NCI-H1092 treated with DMSO at 0.1 percent for 48 hours (cell line): Measurements from ENCODE around the gene HEPACAM.
"Not testable (repeated sequence)": the region's sequence is repeated elsewhere in the genome, so short reads cannot be mapped to it uniquely, and the experiment has no call there.

ENCODE experiments used
- DNase-seq: peaks from one replicate; lab custom pipeline; 2025; lab: John Stamatoyannopoulos, UW

Gene HEPACAM, protein sequence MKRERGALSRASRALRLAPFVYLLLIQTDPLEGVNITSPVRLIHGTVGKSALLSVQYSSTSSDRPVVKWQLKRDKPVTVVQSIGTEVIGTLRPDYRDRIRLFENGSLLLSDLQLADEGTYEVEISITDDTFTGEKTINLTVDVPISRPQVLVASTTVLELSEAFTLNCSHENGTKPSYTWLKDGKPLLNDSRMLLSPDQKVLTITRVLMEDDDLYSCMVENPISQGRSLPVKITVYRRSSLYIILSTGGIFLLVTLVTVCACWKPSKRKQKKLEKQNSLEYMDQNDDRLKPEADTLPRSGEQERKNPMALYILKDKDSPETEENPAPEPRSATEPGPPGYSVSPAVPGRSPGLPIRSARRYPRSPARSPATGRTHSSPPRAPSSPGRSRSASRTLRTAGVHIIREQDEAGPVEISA

DNA sequence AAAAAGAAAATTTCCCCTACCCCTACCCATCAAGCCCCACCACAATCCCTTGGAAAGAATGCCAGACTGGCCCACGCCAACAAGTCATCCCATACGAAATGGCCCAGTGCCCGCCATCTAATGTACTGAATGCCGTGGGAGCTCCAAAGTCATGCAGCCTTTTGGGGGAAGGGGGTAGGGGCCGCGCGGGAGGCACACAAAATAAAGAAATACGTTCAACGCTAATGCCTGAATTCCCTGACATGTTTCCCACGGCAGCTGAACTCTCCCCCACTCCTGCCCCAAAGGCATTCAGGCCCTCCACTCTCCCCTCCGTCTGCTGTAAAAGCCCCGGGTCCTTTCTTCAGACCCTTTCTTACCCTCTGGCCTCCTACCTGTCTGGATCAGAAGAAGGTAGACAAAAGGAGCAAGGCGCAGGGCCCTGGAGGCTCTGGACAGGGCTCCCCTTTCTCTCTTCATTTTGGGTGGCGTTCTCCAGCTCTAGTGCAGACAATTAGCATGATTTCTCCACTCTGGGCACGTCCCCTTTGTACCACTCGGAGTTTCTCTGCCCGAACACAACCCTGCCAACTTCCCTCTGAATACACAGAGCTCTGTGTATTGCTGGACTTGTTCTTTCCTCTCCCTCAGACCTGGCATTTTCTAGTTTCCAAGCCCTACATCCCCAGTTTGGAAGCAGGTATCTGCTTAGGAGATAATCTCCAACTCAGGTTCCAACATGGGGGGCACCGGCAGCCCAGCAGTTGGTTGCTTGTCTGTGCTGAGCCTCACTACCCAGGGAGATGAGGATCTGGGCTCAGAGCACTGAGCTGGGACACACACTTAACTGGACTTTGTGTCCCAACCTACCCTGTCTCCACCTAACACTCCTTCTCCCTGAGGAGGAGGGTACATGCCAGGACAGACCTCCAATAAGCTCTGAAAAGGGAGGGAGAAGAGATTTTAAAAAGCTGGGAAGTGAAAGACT is at the start of gene HEPACAM:
Gene HEPACAM, minus strand, starts transcription at position 500 of the 967 bp plus-strand sequence. Its CDS starts 41 bp downstream, at position 459.
- DNase-seq: no peak

DNA sequence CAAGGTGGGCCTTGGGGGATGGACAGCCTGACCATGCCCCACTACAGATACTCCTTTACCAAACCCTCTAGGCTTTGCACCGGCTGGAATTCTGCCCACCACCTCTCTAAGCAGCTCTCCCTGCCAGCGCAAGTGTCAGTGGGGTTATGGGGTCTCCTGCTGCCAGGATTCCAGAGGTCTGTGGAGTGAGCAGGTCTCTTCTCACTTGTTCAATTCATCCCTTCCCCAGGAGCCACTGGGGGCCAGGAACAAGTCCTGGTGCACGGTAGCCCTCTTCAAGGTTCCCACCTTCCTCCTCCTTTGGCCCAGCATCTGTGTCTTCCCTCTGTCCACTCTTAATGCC is 48.6 kb upstream of the HEPACAM start:
- no peak for DNase-seq

DNA sequence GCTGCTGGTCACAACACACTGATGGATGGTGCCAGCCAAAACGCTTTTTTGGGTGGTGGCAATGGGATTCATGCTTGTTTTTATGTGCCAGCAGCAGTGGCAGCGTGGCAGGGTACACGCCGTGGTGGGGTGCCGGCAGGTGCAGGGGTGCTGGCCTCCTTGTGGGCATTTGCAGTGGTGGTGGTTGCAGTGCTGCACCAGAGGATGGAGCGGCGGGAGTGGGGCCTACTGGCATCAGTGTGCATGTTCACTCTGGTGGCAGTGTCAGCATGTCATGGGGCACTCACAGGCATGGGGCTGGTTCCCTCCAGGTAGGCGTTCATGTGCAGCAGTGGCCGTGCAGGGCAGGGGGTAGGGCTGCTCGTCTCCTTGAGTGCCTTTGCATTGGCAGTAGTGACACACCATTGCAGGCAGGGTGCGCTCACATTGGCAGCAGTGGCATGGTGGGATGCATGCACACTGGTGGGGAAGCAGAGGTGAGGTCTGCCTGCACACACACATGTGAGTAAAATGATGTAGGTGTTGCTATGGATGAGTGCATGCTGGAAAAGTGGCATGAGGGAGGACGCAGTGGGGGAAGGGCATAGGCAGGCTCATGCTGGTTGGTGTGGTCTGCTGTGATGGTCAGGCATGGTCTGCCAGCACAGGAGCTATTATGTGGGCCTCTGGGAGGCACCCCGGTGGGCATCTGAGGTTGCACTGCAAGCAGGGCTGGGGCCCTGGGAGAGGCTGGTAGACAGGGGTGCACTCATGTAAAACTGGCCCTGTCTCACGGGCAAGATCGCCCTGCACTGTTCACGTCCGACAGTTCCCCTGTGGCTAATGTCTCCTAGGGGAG is 48.0 kb upstream of the HEPACAM start:
- no peak for DNase-seq

DNA sequence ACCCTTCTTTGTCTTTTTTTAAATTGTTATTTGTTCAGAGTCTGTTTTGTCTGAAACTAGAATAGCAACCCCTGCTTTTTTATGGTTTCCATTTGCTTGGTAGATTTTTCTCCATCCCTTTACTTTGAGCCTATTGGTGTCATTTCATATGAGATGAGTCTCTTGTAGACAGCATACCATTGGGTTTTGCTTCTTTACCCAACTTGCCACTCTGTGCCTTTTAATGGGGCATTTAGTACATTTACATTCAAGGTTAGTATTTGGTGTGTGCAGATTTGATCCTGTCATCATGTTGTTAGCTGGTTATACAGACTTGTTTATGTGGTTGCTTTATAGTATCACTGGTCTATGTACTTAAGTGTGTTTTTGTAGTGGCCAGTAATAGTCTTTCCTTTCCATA is 46.2 kb upstream of the HEPACAM start:
- no peak for DNase-seq

DNA sequence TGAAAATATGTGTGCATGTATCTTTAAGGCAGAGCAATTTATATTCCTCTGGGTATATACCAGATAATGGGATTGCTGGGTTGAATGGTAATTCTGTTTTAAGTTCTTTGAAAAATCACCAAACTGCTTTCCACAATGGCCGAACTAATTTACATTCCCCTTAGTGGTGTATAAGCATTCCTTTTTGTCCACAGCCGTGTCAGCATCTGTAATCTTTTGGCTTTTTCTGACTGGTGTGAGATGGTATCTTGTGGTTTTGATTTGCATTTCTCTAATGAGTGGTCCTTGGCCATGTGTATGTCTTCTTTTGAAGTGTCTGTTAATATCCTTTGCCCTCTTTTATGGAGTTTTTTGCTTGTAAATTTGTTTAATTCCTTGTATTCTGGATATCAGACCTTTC is 42.5 kb upstream of the HEPACAM start:
- DNase-seq: no peak

DNA sequence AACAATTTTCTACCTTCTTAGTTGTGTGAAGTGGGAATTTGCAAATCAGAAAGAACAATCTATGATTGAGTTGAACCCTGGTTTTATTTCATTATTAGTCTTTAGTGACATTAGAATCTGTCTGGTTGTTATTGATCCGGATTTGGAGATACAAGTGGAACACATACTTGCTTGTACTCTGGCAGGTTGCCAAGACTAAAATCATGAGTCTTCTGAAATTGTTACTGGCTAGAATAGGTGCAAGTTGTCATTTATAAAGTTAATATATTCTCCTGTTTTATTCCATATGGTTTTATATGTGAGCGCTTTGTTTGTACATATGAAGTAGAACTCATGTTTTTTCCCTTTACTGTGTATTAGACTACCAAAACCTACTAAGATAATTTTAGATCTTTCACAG is 41.2 kb upstream of the HEPACAM start:
- DNase-seq: no peak

DNA sequence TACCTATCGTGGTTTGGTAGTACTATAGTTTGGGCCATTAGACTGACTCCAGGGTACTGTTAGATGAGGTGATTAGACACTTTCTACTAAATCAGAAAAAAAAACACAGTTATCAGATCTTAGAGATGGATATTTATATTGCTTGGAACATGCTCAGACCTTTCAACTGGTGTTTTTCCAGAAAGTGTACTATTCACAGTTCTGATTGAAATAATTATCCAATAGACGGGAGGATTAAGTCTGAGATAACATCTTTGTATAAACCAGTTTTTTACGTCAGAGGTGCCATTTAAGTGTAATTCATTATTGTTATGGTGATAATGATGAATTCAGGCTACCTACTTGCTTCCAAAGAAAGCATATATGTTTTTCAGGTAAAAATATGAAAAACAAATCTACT is 40.7 kb upstream of the HEPACAM start:
- DNase-seq: no peak

DNA sequence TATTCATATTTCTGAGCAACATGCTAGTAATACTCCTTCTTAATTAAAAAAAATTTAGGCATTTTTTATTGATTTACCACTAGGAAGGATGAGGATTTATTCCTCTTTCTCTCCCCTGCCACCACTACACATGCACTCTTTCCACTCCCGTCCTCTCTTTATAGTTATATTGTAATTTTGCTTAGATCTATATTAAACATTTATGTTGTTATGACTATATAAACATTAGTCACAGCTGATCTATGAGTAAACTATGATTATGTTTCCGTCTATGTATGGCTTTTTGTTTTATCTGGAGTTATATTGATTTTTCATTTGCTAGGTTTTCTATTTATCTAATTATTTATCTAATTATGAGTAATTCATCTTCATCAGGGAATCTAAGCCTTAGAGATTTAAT is 36.0 kb upstream of the HEPACAM start:
- no peak for DNase-seq

DNA sequence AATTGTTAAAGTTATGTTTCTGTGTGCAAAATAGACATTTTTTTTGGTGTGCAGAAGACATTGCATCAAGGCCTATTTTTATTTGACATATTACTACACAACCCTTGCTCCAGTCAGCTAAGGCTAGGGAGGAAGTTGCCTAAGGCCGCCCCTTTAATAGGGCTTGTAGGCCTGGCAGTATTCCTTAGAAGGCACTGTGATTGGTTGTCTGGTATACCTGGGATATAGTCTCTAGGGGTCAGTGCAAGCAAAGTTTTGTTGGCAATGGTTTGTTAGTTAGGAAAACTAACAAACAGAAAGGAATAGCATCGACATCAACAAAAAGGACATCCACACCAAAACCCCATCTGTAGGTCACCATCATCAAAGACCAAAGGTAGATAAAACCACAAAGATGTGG is 35.1 kb upstream of the HEPACAM start:
- DNase-seq: no peak

DNA sequence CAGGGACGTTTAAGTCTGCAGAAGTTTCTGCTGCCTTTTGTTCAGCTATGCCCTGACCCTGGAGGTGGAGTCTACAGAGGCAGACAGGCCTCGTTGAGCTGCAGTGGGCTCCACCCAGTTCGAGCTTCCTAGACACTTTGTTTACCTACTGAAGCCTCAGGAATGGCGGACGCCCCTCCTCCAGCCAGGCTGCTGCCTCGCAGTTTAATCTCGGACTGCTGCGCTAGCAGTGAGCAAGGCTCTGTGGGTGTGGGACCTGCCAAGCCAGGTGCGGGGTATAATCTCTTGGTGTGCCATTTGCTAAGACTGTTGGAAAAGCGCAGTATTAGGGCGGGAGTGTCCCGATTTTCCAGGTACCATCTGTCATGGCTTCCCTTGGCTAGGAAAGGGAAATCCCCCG is 32.4 kb upstream of the HEPACAM start:
- DNase-seq: not testable (repeated sequence)

DNA sequence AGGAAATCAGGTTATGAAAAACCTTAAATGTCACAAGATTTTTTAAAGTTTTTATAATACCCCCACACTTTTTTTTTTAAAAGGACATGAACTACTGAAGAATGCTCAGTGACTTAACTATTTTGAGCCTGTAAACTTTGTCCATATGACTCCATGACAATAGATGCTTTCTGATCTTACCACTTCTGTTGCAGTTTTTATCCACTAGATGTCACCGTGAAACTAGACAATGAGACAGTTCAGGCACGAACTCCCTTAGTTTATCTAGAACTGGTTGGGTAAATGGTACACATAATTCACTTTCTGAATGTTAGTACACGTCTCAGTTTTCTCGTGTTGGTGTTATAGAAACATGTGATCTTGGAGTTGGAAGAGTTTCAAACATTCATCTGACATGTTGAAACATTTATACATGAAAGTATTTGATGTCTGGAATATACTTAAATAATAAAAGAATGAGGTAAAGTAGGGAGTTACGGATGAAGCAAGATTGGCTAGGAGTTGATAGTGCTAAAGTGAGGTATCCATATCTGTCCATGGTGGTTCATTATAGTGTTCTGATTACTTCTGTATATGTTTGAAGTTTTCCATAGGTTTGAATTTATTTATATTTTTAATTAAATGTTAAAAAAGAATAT is 26.2 kb upstream of the HEPACAM start:
- DNase-seq: peak; percentile 53

DNA sequence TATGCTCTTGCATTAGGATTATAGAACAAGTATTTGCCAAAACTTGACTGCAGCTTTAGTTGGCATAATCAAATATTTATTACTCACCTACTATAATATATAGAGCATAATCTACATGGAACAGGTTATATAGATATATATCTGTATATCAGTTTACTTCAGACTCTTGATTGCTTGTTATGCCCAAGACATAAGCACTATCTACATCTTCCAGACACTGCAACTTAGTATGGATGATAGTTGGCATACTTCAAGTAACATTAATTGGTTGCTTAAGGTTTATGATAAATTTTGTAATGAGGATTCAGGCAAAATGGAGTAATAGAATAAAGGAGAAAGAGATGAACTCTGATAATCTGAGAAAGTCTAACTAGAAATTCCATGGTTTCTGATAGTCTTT is 19.2 kb upstream of the HEPACAM start:
- DNase-seq: no peak

DNA sequence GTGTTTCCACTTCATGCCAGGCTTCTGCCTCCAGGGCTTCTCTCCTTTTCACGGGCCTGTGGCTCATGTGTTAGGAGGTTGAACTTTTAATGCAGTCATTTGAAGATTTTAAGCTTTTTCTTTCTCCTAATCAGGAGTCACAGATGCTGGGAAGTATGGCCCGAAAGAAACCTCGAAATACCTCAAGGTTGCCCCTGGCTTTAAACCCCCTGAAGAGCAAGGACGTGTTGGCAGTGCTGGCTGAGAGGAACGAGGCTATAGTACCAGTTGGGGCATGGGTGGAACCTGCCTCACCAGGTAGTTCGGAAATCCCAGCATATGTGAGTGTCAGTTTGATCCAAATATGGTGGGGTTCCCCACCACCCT is 18.7 kb upstream of the HEPACAM start:
- peak; percentile 56 for DNase-seq

DNA sequence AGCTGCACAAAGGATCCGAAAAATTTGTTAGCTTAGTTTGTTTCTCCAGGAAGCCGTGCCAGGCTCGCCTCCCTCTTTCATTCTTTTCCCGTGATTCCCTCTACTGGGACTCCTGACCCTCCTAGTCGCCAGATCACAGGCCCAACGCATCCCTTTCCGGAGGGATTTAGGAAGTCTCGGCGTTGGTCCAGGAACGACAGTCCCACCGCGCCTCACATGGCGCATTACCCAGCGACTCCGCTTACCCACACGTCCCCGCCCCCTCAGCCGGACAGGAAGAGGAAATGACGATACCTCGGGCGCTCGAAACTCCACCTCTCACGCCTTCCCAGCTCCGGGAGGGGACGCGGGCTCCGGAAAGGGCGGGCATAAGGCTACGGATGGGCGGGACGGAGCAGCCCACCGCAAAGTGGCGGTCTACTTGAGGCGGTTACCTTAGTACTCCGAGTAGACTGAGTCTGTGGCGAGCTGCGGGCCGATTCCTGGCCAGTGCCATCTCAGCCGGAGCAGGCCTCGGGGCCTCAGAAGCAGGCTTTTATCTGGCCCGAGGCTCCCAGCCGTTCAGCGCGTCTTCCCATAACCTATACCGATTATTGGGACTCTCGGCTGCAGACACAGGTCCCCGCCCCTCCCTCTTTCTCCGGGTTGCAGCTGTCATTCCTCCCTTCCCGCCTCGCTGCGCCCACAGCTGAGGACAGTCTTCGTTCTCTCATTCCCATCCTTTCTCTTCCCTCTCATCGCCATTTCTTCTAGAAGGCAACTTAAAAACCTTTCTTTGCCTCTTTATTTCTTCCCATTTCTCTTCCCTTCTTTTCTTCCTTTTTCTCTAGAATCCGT is 18.1 kb upstream of the HEPACAM start, which contains the start of gene CCDC15:
Gene CCDC15, plus strand, starts transcription at position 450 of the 837 bp plus-strand sequence. CDS start 531 bp downstream, outside the sequence.
- peak; percentile 100 for DNase-seq

DNA sequence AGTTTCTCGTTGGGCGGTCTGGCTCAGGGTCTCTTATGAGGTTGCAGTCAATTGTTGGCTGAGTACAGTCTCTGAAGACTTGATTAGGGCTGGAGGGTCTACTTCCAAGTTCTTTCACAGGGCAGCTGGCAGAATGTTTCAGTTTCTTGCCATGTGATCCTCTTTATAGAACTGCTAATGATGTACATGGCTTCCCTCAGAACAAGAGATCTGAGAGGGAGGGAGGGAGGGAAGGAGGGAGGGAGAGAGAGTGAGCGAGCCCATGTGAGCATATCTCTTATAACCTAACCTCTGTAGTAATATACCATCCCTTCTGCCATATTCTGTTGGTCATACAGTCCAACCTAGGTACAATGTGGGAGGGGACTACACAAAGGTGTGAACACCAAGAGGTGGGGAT is 15.5 kb upstream of the HEPACAM start:
- DNase-seq: no peak

DNA sequence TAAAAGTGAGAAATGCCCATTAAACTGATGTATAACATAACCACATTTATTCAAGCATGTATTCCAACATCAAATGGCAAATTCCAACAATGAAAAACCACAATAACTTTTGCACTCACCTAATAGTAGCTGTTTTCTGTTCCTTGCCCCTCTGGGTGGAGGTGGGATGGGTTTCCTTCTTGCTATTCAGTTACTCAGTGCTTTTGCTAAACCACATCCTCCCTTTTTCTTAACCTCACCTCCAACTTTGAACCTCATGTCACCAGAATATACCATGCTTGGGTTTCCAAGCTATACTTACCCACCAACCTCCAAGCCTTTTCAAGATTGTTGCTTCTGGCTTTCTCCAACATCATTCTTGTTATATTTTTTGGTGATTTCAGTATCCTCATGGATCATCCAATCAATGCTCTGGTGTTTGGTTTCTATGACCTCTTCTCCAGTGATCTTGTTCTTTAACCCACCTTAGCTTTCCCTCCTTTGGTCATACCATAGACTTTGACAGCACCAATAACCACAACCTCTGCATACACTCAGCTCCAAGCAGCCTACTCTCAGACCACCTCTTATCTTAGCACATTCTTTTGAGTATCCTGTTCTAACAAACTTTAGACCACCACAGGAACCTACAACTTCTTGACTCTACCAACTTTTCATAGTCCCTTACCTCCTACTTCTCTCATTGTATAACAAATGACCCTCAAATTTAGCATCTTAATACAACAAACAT is 14.9 kb upstream of the HEPACAM start:
- DNase-seq: no peak

DNA sequence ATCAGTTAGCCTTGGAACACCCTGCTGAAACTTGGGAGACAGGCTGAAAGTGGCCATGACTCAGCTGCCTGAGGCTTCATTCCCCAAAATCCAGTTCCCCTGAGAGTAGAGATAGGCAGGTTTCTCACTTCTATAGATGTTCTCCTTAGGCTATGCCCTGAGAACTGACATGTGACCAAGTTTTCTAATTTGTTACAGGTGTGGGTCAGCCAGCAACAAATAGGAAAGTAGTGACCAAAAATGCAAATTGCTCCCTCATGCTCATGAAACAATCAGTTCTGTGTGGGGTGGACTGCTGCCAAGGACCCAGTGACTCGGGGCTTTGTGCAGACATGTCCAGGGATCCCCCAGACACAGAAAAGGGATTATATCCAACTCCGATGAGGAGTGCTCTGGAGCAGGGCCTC is 10.9 kb upstream of the HEPACAM start:
- DNase-seq: no peak

DNA sequence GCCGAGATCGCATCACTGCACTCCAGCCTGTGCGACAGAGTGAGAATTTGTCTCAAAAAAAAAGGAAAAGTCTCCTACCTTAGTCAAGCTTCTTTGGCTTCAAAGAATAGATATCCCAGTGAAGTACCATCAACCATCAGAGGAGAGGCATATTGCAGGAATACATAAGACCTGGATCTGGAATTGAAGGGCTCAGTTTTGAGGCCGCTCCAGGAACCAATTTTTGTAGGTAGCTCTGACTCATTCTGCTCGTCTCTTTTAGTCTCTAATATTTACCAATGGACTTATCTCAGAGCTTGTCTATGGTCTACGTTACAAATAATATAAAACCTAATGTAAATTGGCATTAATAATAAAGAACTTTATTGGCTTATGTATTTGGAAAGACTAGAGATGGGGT is 10.0 kb upstream of the HEPACAM start:
- DNase-seq: no peak

DNA sequence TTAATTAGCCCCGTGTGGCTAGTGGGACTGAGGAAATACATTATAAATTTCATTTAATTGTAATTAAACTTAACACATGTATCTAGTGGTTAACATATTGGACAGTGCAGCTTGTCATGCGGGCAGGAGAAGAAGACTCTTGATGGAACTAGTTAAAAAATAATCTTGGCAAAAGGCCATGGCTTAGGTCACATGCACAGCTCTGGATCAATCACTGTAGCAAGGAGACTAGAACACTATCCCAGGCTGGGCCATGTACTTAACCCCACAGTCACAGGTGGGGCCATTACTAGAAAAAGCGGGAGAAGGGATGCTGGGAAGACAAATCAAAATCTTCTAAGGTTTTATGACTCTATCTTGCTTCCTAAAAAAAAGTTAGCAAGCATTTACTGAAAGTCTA is 8.7 kb upstream of the HEPACAM start:
- DNase-seq: no peak

DNA sequence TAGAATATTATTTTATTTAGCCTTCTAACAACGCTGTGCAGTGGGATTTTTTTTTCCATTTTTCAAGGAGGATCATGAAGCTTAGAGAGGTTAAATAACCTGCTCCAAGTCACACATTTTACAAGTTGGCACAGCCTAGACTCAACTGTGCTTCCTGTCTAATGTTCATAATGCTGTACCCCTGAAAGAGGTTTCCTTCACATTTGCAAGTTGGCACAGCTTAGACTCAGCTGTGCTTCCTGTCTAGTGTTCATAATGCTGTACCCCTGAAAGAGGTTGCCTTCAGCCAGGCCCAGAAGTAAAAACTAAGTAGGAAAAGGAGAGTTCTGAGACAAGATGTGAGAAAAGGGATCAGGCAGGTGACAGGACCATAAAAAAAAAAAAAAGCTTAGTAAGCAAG is 7.9 kb upstream of the HEPACAM start:
- DNase-seq: no peak
